GM21447 (cell line): Measurements from ENCODE around the gene KIAA0232.
"Not testable (repeated sequence)": the region's sequence is repeated elsewhere in the genome, so short reads cannot be mapped to it uniquely, and the experiment has no call there.

Experiments used
- ATAC-seq: cut with Tn5 transposase; IDR thresholded peaks from one replicate; pipeline ENCODE4 v1.9.1; 2021; ENCODE audit not compliant: unreplicated experiment

The KIAA0232 gene

GRCh38 chr4:6803246-6803645 is 20.7 kb downstream of the KIAA0232 start:
- no peak for ATAC-seq

GRCh38 chr4:6804082-6804752 is 21.7 kb downstream of the KIAA0232 start:
- no peak for ATAC-seq

- no peak for ATAC-seq
Measured at GRCh38 chr4:6806924-6807626, 24.5 kb downstream of the KIAA0232 start.

DNA sequence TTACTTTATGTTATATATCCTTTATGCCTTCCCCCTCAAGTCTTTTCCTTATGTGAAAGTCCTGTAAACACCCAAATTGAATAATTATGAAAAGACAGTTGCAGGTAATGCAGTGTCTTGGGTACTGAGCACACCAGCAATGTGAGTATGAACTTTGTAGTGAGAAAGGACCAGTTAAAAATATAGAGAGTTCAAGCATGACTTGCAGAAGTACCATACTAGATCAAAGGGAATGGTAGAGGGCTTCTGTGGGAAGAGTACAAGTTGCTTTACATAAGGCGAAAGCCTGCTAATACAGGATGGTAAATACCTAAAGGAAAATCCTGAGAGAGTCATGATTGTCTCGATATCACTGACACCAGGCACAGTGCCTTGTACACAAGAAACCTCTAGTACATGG is 25.7 kb downstream of the KIAA0232 start:
- ATAC-seq, result no peak

- no peak for ATAC-seq
Measured at GRCh38 chr4:6811165-6811564, 28.6 kb downstream of the KIAA0232 start.

DNA sequence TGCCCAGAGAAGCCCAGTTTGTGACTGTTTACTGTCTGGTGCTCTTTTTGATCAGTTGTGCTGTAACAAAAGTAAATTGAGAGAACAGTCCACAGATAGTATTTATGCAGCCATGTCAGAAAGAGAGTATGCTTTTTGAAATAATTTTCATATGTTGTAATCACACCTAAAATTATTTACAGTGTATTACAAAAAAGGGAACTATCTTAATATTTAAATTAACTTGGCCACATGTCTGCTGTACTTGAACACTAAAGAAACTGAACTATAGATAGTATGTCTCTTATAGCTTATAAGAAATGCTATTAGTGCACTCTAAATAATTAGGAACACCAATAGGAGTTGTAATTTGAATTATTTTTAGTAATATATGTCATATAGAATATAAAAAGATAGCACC is 30.2 kb downstream of the KIAA0232 start:
- no peak for ATAC-seq

GRCh38 chr4:6813725-6814124 is 31.2 kb downstream of the KIAA0232 start:
- no peak for ATAC-seq

DNA sequence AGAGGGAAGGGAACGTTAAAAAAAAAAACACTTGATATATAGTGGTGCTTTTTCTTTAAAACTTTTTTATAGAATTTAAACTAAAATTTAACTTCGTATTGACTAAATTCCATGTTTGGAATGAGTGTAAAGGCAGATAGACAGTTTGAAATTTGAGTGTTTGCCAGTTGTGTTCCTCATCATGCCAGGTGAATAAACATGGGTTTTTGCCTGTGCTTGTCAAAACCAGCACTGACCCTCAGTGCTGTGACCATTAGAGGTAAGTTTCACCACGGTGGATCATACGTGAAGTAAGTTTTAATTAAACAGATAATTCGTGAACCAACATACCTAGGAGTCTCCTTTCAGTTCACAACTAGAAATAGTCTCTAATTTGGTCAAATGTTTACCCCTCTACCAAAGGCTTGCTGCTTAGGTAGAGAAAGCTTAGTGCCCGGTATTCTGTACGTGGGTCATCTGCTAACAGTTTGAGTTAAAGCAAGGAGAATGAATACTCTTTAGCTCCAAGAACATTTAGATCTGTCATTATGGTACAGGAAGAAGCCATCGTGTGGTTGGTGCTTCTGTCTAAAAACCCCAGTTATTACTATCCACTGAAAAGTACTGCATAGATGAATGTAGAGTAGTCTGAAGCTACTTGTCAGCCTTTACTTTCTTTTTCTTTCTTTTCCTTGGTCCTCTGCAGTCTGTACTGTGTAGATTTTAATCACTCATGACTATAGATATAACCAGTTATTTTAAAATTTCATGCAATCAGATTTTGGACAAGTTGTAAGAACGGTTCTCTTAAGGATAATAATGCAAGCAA is 32.7 kb downstream of the KIAA0232 start:
- no peak for ATAC-seq

DNA sequence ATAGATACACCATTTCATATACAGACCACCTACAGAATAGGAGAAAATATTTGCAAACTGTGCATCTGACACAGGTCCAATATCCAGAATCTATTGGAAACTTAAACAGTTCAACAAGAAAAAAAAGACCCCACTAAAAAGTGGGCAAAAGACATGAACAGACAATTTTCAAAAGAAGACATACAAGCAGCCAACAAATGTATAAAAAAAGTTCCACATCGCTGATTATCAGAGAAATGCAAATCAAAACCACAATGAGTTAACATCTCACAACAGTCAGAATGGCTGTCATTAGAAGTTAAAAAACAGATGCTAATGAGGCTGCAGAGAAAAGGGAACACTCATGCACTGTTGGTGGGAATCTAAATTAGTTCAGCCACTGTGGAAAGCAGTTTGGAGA is 36.8 kb downstream of the KIAA0232 start:
- ATAC-seq, result no peak

DNA sequence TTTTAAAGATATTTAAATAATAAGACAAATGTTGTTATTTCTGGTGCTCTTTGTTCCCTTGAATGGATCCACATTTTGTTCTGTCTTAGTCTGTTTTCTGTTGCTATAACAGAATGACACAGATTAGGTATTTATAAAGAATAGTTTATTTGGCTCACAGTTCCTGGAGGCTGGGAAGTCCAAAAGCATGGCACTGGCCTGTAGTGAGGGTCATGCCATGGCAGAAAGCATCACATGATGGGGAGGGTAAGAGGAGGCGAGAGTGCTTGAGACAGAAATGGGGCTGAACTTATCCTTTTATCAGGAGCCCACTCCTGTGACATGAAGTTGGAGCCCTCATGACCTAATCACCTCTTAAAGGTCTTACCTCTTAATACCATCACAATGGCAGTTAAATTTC is 38.2 kb downstream of the KIAA0232 start:
- no peak for ATAC-seq

GRCh38 chr4:6824071-6824470 is 41.5 kb downstream of the KIAA0232 start:
- ATAC-seq, result no peak

- no peak for ATAC-seq
Measured at GRCh38 chr4:6824772-6825402, 42.4 kb downstream of the KIAA0232 start.

DNA sequence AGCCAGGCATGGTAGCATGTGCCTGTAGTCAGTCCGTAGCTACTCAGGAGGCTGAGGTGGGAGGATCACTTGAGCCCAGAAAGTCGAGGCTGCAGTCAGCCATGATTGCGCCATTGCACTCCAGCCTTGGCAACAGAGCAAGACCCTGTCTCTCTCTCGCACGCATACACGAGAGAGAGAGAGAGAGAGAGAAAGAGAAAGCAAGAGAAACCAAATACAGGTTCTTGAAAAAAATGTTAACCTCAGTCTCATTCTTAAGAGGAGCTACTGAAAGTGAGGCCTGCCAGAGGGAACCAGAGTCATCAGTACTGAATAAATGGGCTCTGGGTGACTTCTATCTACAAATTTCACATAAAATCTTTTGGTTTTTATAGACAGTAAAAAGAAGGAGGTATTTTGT is 42.9 kb downstream of the KIAA0232 start:
- ATAC-seq, result no peak

DNA sequence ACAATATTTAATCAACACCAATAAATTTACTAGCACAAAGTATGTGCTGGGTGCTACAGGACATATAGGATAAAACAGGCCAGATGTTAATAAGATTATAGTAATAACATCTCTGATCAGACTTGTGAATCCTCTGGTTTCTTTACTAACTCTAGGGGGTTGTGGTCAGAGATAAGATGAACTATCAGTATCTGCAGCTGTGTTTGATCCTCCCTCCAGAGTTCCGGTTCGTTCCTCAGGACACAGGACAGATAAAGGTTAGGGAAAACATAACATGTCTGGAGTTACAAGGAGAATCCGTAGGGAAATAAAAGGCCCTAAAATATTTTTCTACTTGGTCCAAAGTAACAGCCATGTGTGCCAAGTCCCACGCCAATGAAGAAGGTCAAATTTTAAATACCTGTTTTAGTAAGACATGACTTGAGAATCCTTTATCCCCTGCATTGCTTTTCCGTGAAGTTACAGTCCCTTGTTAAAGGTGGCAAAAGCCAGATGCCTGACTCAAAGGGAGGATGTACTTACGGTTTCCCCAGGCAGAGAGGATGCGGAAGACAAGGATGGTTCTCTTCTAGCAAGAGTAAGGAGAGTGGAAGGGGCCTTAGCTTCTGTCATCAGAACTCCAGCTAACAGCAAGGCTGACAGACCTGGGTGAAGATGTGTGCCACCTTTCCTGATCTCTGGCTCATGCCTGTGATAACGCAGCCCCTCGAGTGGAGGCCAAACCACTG is 44.4 kb downstream of the KIAA0232 start:
- ATAC-seq, result no peak

GRCh38 chr4:6829086-6829485 is 46.6 kb downstream of the KIAA0232 start:
- no peak for ATAC-seq

DNA sequence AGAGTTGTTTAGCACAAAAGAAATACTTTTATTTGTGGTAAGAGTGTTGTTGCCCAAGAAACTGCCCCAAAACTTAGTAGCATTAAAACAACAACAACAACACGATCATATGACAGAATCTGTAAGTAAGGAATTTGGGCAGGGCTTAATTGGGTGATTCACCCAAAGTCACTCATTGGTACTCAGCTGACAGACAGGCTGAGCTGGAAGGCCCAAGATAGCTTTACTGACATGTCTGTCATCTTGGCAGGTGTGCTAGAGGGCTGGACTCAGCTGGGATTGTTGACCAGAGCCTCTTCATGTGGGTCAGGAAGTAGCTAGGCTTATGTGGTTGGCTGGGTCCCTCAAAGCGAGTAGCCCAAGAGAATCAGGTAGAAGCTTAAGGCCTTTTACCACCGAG is 52.3 kb downstream of the KIAA0232 start:
- ATAC-seq, result no peak

- not testable (repeated sequence) for ATAC-seq
Measured at GRCh38 chr4:6835616-6836015, 53.1 kb downstream of the KIAA0232 start.

DNA sequence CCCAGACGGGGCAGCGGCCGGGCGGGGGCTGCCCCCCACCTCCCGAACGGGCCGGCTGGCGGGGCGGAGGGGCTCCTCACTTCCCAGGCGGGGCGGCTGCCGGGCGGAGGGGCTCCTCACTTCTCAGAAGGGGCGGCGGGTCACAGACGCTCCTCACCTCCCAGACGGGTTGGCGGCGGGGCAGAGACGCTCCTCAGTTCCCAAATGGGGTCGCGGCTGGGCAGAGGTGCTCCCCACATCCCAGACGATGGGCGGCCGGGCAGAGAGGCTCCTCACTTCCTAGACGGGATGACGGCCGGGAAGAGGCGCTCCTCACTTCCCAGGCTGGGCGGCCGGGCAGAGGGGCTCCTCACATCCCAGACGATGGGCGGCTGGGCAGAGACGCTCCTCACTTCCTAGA is 54.6 kb downstream of the KIAA0232 start:
- ATAC-seq, result not testable (repeated sequence)

DNA sequence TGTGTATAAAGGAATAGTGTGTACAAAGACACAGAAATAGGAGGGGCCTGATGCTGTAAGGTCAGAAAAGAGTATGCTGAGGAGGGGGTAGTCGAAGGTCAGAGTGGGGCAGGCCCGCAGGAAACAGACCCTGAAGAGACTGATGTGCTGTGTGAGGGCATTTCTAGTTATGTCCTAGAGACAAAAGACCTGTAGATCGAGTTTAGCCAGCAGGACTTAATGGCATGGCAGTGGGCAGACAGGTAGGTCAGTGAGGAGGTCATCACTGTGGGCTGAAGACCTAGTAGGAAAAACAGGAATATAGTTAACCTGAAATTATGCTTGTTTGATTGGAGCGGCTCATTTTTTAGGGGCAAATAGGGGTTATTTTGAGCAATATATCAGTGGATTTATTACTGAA is 57.1 kb downstream of the KIAA0232 start:
- no peak for ATAC-seq

DNA sequence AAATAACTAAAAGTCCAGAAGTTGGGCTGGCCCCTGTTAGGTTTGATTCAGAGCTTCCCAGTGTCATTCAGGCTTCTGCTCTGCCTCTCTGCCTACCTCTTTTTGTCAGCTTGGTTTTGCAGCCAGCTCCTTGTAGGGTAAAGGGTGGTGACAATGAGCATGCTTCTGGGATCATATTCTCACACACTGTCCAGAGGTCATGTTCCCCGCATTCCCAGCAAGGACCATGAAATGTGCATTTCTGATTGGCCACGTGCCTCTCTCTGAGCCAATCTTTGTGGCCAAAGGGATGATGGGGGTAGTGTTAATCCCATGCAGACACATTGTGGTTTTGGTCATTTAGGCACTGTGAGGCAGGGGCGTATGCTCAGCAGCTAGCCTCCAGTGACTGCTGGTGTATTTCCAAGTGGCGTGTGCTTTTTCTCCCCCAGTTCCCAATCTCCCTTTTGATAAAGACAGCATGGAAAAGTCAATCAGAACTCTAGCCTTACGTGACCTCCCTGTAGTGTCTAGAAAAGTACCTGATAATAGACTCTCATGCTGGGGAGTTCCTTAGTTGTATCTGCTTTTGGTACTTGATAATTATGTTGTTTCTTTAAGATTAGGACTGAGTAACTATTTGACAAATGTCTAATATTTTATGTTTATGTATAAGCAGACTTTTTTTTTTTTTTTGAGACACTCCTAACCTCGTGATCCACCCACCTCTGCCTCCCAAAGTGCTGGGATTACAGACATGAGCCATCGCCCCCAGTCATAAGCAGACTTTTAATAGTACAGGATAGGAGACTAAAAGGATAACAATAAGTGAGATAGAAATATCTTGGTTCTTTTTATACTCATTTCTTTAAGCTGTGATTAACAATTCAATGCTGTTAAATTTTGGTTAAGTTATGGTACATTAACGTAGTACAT is 57.8 kb downstream of the KIAA0232 start:
- ATAC-seq, result no peak
